ENCODE results near the gene ZFYVE27.

ZFYVE27 gene

GRCh38 chr10:97754726-97755125, 17.8 kb downstream of the ZFYVE27 start:
- Histone ChIP-seq H3K4me1 (ENCODE audit: control insufficient read depth, insufficient read depth, low read length) (no peaks in the 10 kb centered on the region), H3K9ac (ENCODE audit: low read depth, low read length) (no peak overlapping the region), H3K27ac (ENCODE audit: low read depth, low read length) (no peak overlapping the region), H3K9me3 (ENCODE audit: control insufficient read depth, insufficient read depth, low read length) (no peaks in the 10 kb centered on the region), H3K36me3 (ENCODE audit: control insufficient read depth, insufficient read depth, low read length) (peaks cover 86% of the 10 kb centered on the region), H3K4me3 (ENCODE audit: low read depth, low read length) (no peak overlapping the region), H3K27me3 (ENCODE audit: control insufficient read depth, insufficient read depth, low read length) (no peaks in the 10 kb centered on the region)

GRCh38 chr10:97755718-97756117, 18.8 kb downstream of the ZFYVE27 start:
- Histone ChIP-seq H3K4me3 (ENCODE audit: low read depth, low read length) (no peak overlapping the region), H3K9ac (ENCODE audit: low read depth, low read length) (no peak overlapping the region), H3K27me3 (ENCODE audit: control insufficient read depth, insufficient read depth, low read length) (no peaks in the 10 kb centered on the region), H3K9me3 (ENCODE audit: control insufficient read depth, insufficient read depth, low read length) (no peaks in the 10 kb centered on the region), H3K27ac (ENCODE audit: low read depth, low read length) (no peak overlapping the region), H3K4me1 (ENCODE audit: control insufficient read depth, insufficient read depth, low read length) (no peaks in the 10 kb centered on the region), H3K36me3 (ENCODE audit: control insufficient read depth, insufficient read depth, low read length) (peaks cover 86% of the 10 kb centered on the region)

- H3K9me3 ChIP-seq (ENCODE audit: control insufficient read depth, insufficient read depth, low read length), result no peaks in the 10 kb centered on the region
- H3K36me3 ChIP-seq (ENCODE audit: control insufficient read depth, insufficient read depth, low read length), result peaks cover 69% of the 10 kb centered on the region
- no peak overlapping the region for H3K27ac ChIP-seq (ENCODE audit: low read depth, low read length)
- peaks cover 4% of the 10 kb centered on the region for H3K4me1 ChIP-seq (ENCODE audit: control insufficient read depth, insufficient read depth, low read length)
- H3K4me3 ChIP-seq (ENCODE audit: low read depth, low read length), result no peak overlapping the region
- no peaks in the 10 kb centered on the region for H3K27me3 ChIP-seq (ENCODE audit: control insufficient read depth, insufficient read depth, low read length)
- no peak overlapping the region for H3K9ac ChIP-seq (ENCODE audit: low read depth, low read length)
These were observed 20.5 kb downstream of the ZFYVE27 start for GRCh38 chr10:97757471-97757870.

- Histone ChIP-seq H3K4me3 (ENCODE audit: low read depth, low read length) (no peak overlapping the region), H3K9me3 (ENCODE audit: control insufficient read depth, insufficient read depth, low read length) (no peaks in the 10 kb centered on the region), H3K4me1 (ENCODE audit: control insufficient read depth, insufficient read depth, low read length) (peaks cover 15% of the 10 kb centered on the region), H3K9ac (ENCODE audit: low read depth, low read length) (no peak overlapping the region), H3K27me3 (ENCODE audit: control insufficient read depth, insufficient read depth, low read length) (no peaks in the 10 kb centered on the region), H3K27ac (ENCODE audit: low read depth, low read length) (no peak overlapping the region), H3K36me3 (ENCODE audit: control insufficient read depth, insufficient read depth, low read length) (peaks cover 51% of the 10 kb centered on the region)
These were observed 22.4 kb downstream of the ZFYVE27 start for GRCh38 chr10:97759158-97759887.

- Histone ChIP-seq H3K4me3 (ENCODE audit: low read depth, low read length) (no peak overlapping the region), H3K4me1 (ENCODE audit: control insufficient read depth, insufficient read depth, low read length) (peaks cover 15% of the 10 kb centered on the region), H3K27ac (ENCODE audit: low read depth, low read length) (no peak overlapping the region), H3K9me3 (ENCODE audit: control insufficient read depth, insufficient read depth, low read length) (no peaks in the 10 kb centered on the region), H3K36me3 (ENCODE audit: control insufficient read depth, insufficient read depth, low read length) (peaks cover 45% of the 10 kb centered on the region), H3K9ac (ENCODE audit: low read depth, low read length) (no peak overlapping the region), H3K27me3 (ENCODE audit: control insufficient read depth, insufficient read depth, low read length) (no peaks in the 10 kb centered on the region)
These were observed 23.0 kb downstream of the ZFYVE27 start for GRCh38 chr10:97759946-97760345.

GRCh38 chr10:97760461-97761257, 23.7 kb downstream of the ZFYVE27 start:
- H3K36me3 ChIP-seq (ENCODE audit: control insufficient read depth, insufficient read depth, low read length), result peaks cover 37% of the 10 kb centered on the region
- no peak overlapping the region for H3K4me3 ChIP-seq (ENCODE audit: low read depth, low read length)
- H3K9me3 ChIP-seq (ENCODE audit: control insufficient read depth, insufficient read depth, low read length), result no peaks in the 10 kb centered on the region
- H3K9ac ChIP-seq (ENCODE audit: low read depth, low read length), result no peak overlapping the region
- no peak overlapping the region for H3K27ac ChIP-seq (ENCODE audit: low read depth, low read length)
- no peaks in the 10 kb centered on the region for H3K27me3 ChIP-seq (ENCODE audit: control insufficient read depth, insufficient read depth, low read length)
- peaks cover 15% of the 10 kb centered on the region for H3K4me1 ChIP-seq (ENCODE audit: control insufficient read depth, insufficient read depth, low read length)

GRCh38 chr10:97761331-97761865, 24.5 kb downstream of the ZFYVE27 start:
- H3K4me1 ChIP-seq (ENCODE audit: control insufficient read depth, insufficient read depth, low read length), result peaks cover 15% of the 10 kb centered on the region
- no peak overlapping the region for H3K9ac ChIP-seq (ENCODE audit: low read depth, low read length)
- H3K36me3 ChIP-seq (ENCODE audit: control insufficient read depth, insufficient read depth, low read length), result peaks cover 31% of the 10 kb centered on the region
- H3K9me3 ChIP-seq (ENCODE audit: control insufficient read depth, insufficient read depth, low read length), result no peaks in the 10 kb centered on the region
- no peaks in the 10 kb centered on the region for H3K27me3 ChIP-seq (ENCODE audit: control insufficient read depth, insufficient read depth, low read length)
- H3K4me3 ChIP-seq (ENCODE audit: low read depth, low read length), result no peak overlapping the region
- no peak overlapping the region for H3K27ac ChIP-seq (ENCODE audit: low read depth, low read length)

- H3K27me3 ChIP-seq (ENCODE audit: control insufficient read depth, insufficient read depth, low read length), result no peaks in the 10 kb centered on the region
- H3K9ac ChIP-seq (ENCODE audit: low read depth, low read length), result no peak overlapping the region
- H3K9me3 ChIP-seq (ENCODE audit: control insufficient read depth, insufficient read depth, low read length), result no peaks in the 10 kb centered on the region
- peaks cover 26% of the 10 kb centered on the region for H3K36me3 ChIP-seq (ENCODE audit: control insufficient read depth, insufficient read depth, low read length)
- no peak overlapping the region for H3K4me3 ChIP-seq (ENCODE audit: low read depth, low read length)
- H3K4me1 ChIP-seq (ENCODE audit: control insufficient read depth, insufficient read depth, low read length), result peaks cover 15% of the 10 kb centered on the region
- no peak overlapping the region for H3K27ac ChIP-seq (ENCODE audit: low read depth, low read length)
These were observed 25.1 kb downstream of the ZFYVE27 start for GRCh38 chr10:97762056-97762455.

GRCh38 chr10:97762816-97763215, 25.9 kb downstream of the ZFYVE27 start:
- no peak overlapping the region for H3K4me3 ChIP-seq (ENCODE audit: low read depth, low read length)
- H3K27ac ChIP-seq (ENCODE audit: low read depth, low read length), result peak overlapping the region; percentile 40
- no peaks in the 10 kb centered on the region for H3K9me3 ChIP-seq (ENCODE audit: control insufficient read depth, insufficient read depth, low read length)
- H3K4me1 ChIP-seq (ENCODE audit: control insufficient read depth, insufficient read depth, low read length), result peaks cover 15% of the 10 kb centered on the region
- no peak overlapping the region for H3K9ac ChIP-seq (ENCODE audit: low read depth, low read length)
- peaks cover 18% of the 10 kb centered on the region for H3K36me3 ChIP-seq (ENCODE audit: control insufficient read depth, insufficient read depth, low read length)
- no peaks in the 10 kb centered on the region for H3K27me3 ChIP-seq (ENCODE audit: control insufficient read depth, insufficient read depth, low read length)

GRCh38 chr10:97763411-97763810, 26.5 kb downstream of the ZFYVE27 start:
- H3K4me1 ChIP-seq (ENCODE audit: control insufficient read depth, insufficient read depth, low read length), result peaks cover 15% of the 10 kb centered on the region
- no peak overlapping the region; the same call in 1 of the 2 replicates for H3K9ac ChIP-seq (ENCODE audit: low read depth, low read length)
- peaks cover 15% of the 10 kb centered on the region for H3K36me3 ChIP-seq (ENCODE audit: control insufficient read depth, insufficient read depth, low read length)
- no peak overlapping the region for H3K4me3 ChIP-seq (ENCODE audit: low read depth, low read length)
- no peaks in the 10 kb centered on the region for H3K27me3 ChIP-seq (ENCODE audit: control insufficient read depth, insufficient read depth, low read length)
- peak overlapping the region; percentile 40 for H3K27ac ChIP-seq (ENCODE audit: low read depth, low read length)
- H3K9me3 ChIP-seq (ENCODE audit: control insufficient read depth, insufficient read depth, low read length), result no peaks in the 10 kb centered on the region

- Histone ChIP-seq H3K9me3 (ENCODE audit: control insufficient read depth, insufficient read depth, low read length) (no peaks in the 10 kb centered on the region), H3K27me3 (ENCODE audit: control insufficient read depth, insufficient read depth, low read length) (no peaks in the 10 kb centered on the region), H3K9ac (ENCODE audit: low read depth, low read length) (no peak overlapping the region), H3K27ac (ENCODE audit: low read depth, low read length) (no peak overlapping the region), H3K4me3 (ENCODE audit: low read depth, low read length) (no peak overlapping the region), H3K36me3 (ENCODE audit: control insufficient read depth, insufficient read depth, low read length) (peaks cover 15% of the 10 kb centered on the region), H3K4me1 (ENCODE audit: control insufficient read depth, insufficient read depth, low read length) (peaks cover 15% of the 10 kb centered on the region)
These were observed 27.0 kb downstream of the ZFYVE27 start for GRCh38 chr10:97763947-97764346.
